Spleen (tissue), 11 donors: ENCODE data around the gene EMC8. TPM values are rescaled to one million over a fixed set of nuclear protein-coding genes. Genes with fewer than 3 reads are reported as not detected.
A peak's percentile ranks its signal among the peaks of the same experiment; 100 is the strongest.

Source experiments
- DNase-seq: peaks from one replicate; pipeline ENCODE4 v3.0.0-alpha.2; 2020
- H3K27ac ChIP-seq, 8 donors: fragments of 200-600 bp; sonication (generic) in 7 of 8; 1 replicate in 4 of 8; 2 replicates in 4 of 8; pipeline versions ENCODE4 v1.5.0 to v1.8.0; 2016 to 2021; ENCODE audit warnings: inconsistent platforms in 4 of 8, mild to moderate bottlenecking in 4 of 8, moderate library complexity in 1 of 8
- H3K27me3 ChIP-seq, 7 donors: fragments of 200-600 bp; sonication (generic) in 6 of 7; replicated peaks in 1 of 7; 1 replicate in 4 of 7; 2 replicates in 3 of 7; pipeline versions ENCODE4 v1.5.0 to v1.8.0; 2016 to 2021; ENCODE audit warnings: inconsistent platforms in 3 of 7, mild to moderate bottlenecking in 1 of 7
- H3K36me3 ChIP-seq, 6 donors: fragments of 200-600 bp; sonication (generic) in 5 of 6; 1 replicate in 4 of 6; 2 replicates in 2 of 6; pipeline versions ENCODE4 v1.5.0 to v1.8.0; 2016 to 2021; ENCODE audit warnings: inconsistent platforms in 2 of 6
- H3K4me1 ChIP-seq, 6 donors: fragments of 200-600 bp; sonication (generic) in 5 of 6; 1 replicate in 3 of 6; 2 replicates in 3 of 6; pipeline versions ENCODE4 v1.5.0 to v1.8.0; 2016 to 2021; ENCODE audit warnings: inconsistent platforms in 3 of 6
- H3K4me3 ChIP-seq, 8 donors: fragments of 200-600 bp; sonication (generic) in 7 of 8; 1 replicate in 4 of 8; 2 replicates in 4 of 8; pipeline versions ENCODE4 v1.5.0 to v1.8.0; 2016 to 2021; ENCODE audit warnings: inconsistent platforms in 4 of 8, mild to moderate bottlenecking in 4 of 8, moderate library complexity in 2 of 8
- H3K9me3 ChIP-seq, 8 donors: fragments of 200-600 bp; sonication (generic) in 7 of 8; 1 replicate in 4 of 8; 2 replicates in 4 of 8; pipeline versions ENCODE4 v1.5.0 to v1.8.0; 2016 to 2021; ENCODE audit warnings: inconsistent platforms in 4 of 8
- CTCF ChIP-seq, 11 experiments: fragments of 200-600 bp in 7 of 11; fragments of 450-650 bp in 4 of 11; sonication (generic) in 4 of 11; IDR thresholded peaks in 8 of 11; conservative IDR thresholded peaks in 3 of 11; 1 replicate in 7 of 11; 2 replicates in 4 of 11; pipeline versions ENCODE4 v1.4.0 to v1.8.0; 2016 to 2021; ENCODE audit warnings: antibody characterized with exemption in 11 of 11, inconsistent platforms in 4 of 11, mild to moderate bottlenecking in 1 of 11
- POLR2A ChIP-seq, 3 donors: fragments of 450-650 bp; IDR thresholded peaks; one replicate each; pipeline ENCODE4 v1.5.1; 2017; ENCODE audit warnings: antibody characterized with exemption in 3 of 3, mild to moderate bottlenecking in 1 of 3
- POLR2AphosphoS5 ChIP-seq, 3 donors: sonication (generic); formaldehyde crosslinking; IDR thresholded peaks; one replicate each; pipeline ENCODE4 v1.5.1; 2017; ENCODE audit warnings: antibody characterized with exemption in 3 of 3
- WGBS, 5 donors: extraction: QIAGEN DNeasy Blood & Tissue Kit in 3 of 5; methylation state at CpG; one replicate each; pipeline versions ENCODE4 v1.1.5 to v1.1.7; 2013 to 2018; 5-methylcytosine and 5-hydroxymethylcytosine counted together
- intact Hi-C: fragments of 100-400 bp; cut with DNase I; formaldehyde crosslinking; loops from one replicate; pipeline ENCODE4 v1.15.0; 2023; ENCODE audit warnings: low total_unique reads
- polyA plus RNA-seq, 3 donors: library from polyadenylated mRNA; stranded (reverse); fragments of 200-250 nt; gene quantifications; one replicate each; pipeline ENCODE4 v1.2.1, GENCODE V29; 2013
- total RNA-seq, 7 donors: library from RNA; depleted of rRNA in 3 of 7; stranded (reverse); fragments of >200 nt in 3 of 7; fragmentation: NEBNext Ultra II Directional in 4 of 7; extraction: Animal tissue kit (Norgen Biotek cat#: 25700) in 4 of 7; gene quantifications; one replicate each; pipeline versions ENCODE4 v1.1.0 to v1.2.1, GENCODE V29; 2016 to 2021
- donor health status: healthy with polysubstance abuse.
- donor health status: DM: no; HTN: no; CAD: no; lungs with moderate emphysema.
- donor health status: DM: no; HTN: no; CAD: no.
- donor health status: Bipolar disorder and iron deficiency.
- donor health status: healthy.
- donor health status: DM: no; HTN: no; CAD: no.
- donor health status: DM: yes; HTN: yes; CAD: no.

EMC8 gene
- total and polyA plus RNA-seq, 10 donors, result 10.1 to 43.0 (median 23.8) TPM

DNA sequence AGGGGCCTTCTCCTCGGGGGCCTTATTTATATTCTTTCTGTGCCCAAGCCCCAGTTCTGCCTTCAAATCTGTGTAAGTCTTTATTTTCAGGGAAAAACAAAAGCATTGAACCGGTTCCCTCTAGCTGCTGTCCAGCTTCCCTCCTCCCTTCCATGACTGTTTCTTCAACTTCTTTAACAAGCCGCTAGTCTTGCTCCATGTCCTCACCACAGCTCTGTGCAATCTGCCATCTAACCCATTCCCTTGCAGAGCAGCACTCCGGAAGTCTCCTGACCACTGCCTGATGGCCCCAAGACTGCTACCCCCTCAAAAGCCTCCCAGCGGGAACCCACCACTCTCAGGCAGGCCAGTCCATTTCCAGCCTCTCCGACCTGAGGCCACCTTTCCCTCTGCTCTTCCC, 16.9 kb downstream of the EMC8 start:
- H3K4me1 ChIP-seq, result peaks cover 0 to 26% (median 3%) of the 10 kb centered on the region in 6 donors
- TF ChIP-seq POLR2A (IDR thresholded peaks at IDR 0.05), result no peak
- TF ChIP-seq POLR2AphosphoS5 (IDR thresholded peaks at IDR 0.05), result no peak
- no peak for TF ChIP-seq CTCF (IDR thresholded peaks at IDR 0.05 in 8 of 11, conservative IDR thresholded peaks at IDR 0.05 in 3 of 11)
- WGBS, 5 donors, result 56 to 88% (median 81%) methylated on average over 6 of the region's 6 CpGs
- no peaks in the 10 kb centered on the region for H3K27me3 ChIP-seq
- DNase-seq, result no peak
- peak overlapping the region in 1 of 8 donors; percentile 3 for H3K4me3 ChIP-seq
- intact Hi-C loops, result no loop called here
- peak overlapping the region in 6 of 8 donors; percentile 11 to 75 (median 43) for H3K27ac ChIP-seq
- peaks cover 3 to 98% (median 61%) of the 10 kb centered on the region in 6 donors for H3K36me3 ChIP-seq
- no peaks in the 10 kb centered on the region for H3K9me3 ChIP-seq

DNA sequence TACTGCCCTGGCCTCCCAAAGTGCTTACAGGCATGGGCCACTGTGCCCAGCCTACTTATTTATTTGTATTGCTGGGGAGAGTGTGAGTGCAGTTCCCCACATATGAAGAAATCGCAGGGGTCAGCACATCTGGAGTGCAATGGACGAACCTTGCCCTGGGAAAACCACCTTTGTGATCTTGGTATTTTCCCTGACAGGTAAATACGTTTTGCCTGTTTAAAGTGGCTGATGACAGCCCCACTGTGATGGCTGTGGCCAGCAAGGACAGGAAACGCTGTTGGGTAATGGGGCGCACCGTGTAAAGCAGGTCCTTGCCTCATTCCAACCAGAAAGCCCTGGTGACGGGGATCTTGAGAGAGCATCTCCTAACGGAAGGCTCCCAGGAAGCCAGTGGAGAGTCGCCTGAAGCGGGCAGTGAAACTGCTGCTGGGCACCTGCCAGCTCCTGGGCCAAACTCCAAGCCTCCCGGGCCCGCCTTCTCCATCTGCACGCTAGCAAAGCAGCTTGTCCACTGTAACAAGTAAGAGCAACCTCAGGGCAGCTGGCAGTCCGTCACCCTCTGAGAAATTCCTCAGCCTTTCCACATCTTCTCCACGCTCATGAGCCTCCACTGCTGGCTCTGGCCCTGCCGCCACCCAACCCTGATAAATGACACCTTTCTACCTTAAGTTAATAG, 17.5 kb downstream of the EMC8 start:
- 60 to 88% (median 73%) methylated on average over 14 to 16 of the region's 16 CpGs for WGBS, 5 donors
- TF ChIP-seq POLR2A (IDR thresholded peaks at IDR 0.05), result no peak
- no peak for TF ChIP-seq CTCF (IDR thresholded peaks at IDR 0.05 in 8 of 11, conservative IDR thresholded peaks at IDR 0.05 in 3 of 11)
- TF ChIP-seq POLR2AphosphoS5 (IDR thresholded peaks at IDR 0.05), result no peak
- H3K4me1 ChIP-seq, result peaks cover 0 to 26% (median 3%) of the 10 kb centered on the region in 6 donors
- no peaks in the 10 kb centered on the region for H3K27me3 ChIP-seq
- intact Hi-C loops, result no loop called here
- H3K36me3 ChIP-seq, result peaks cover under 1 to 98% (median 55%) of the 10 kb centered on the region in 6 donors
- peak overlapping the region in 1 of 8 donors; percentile 3 for H3K4me3 ChIP-seq
- H3K9me3 ChIP-seq, result no peaks in the 10 kb centered on the region
- peak overlapping the region in 6 of 8 donors; percentile 11 to 75 (median 43) for H3K27ac ChIP-seq
- DNase-seq, result no peak

DNA sequence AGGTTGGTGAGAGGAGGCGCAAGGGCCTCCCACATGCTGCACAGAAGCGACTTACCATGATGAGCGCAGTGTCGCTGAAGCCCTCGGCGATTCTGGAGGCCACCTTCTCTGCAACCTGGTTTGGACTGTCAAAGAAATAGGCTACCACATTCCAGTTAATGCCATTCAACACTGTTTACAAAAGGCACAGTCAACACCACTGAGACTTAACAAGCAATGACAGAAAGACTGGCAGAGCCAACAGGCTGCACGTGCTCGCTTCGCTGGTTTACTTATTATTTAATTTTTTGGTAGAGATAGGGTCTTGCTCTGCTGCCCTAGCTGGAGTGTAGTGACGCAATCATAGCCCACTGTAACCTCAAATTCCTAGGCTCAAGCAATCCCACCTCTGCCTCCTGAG, 18.2 kb downstream of the EMC8 start:
- Histone ChIP-seq H3K27me3 (no peaks in the 10 kb centered on the region), H3K4me1 (peaks cover 0 to 26% (median 3%) of the 10 kb centered on the region in 6 donors), H3K4me3 (no peak overlapping the region), H3K27ac (peak overlapping the region in 2 of 8 donors; percentile 61 to 75), H3K36me3 (peaks cover 0 to 97% (median 48%) of the 10 kb centered on the region in 6 donors), H3K9me3 (no peaks in the 10 kb centered on the region)
- intact Hi-C loops, result no loop called here
- WGBS, 5 donors, result 87 to 92% (median 89%) methylated on average over 10 of the region's 10 CpGs
- DNase-seq, result no peak
- no peak for TF ChIP-seq POLR2AphosphoS5 (IDR thresholded peaks at IDR 0.05)

DNA sequence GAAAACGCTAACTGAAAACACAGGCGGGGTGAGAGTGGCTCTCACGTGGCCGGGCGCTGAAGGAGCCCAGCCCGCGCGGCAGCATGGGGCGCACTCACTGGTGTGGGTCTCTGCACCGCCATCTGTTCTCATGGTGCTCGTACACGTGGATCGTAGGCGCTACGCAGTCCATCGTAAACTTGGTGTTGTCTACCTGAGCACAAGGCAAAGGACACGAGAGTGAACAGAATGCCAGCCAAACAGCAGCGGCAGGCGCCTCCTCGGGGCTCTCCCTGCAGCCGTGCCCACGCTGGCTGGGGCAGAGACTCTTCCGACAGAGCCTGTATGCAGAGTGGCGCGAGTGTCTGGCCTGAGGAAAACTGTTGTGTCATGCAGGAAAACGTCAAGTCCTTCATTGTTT, 19.1 kb downstream of the EMC8 start:
- peak in 1 of 3 donors; percentile 18 for TF ChIP-seq POLR2AphosphoS5 (IDR thresholded peaks at IDR 0.05)
- TF ChIP-seq CTCF (IDR thresholded peaks at IDR 0.05 in 8 of 11, conservative IDR thresholded peaks at IDR 0.05 in 3 of 11), result no peak

More for the DNA sequence above, 19.1 kb downstream of the EMC8 start:
- peak overlapping the region in 1 of 8 donors; percentile 75 for H3K27ac ChIP-seq
- intact Hi-C loops, result no loop called here
- DNase-seq, result no peak
- no peaks in the 10 kb centered on the region for H3K9me3 ChIP-seq
- peaks cover 0 to 26% (median 3%) of the 10 kb centered on the region in 6 donors for H3K4me1 ChIP-seq
- no peak overlapping the region for H3K4me3 ChIP-seq
- no peaks in the 10 kb centered on the region for H3K27me3 ChIP-seq
- WGBS, 5 donors, result 85 to 94% (median 89%) methylated on average over 26 of the region's 26 CpGs
- H3K36me3 ChIP-seq, result peaks cover 0 to 97% (median 45%) of the 10 kb centered on the region in 6 donors
